ENCODE results near the gene SLC38A1.

DNA sequence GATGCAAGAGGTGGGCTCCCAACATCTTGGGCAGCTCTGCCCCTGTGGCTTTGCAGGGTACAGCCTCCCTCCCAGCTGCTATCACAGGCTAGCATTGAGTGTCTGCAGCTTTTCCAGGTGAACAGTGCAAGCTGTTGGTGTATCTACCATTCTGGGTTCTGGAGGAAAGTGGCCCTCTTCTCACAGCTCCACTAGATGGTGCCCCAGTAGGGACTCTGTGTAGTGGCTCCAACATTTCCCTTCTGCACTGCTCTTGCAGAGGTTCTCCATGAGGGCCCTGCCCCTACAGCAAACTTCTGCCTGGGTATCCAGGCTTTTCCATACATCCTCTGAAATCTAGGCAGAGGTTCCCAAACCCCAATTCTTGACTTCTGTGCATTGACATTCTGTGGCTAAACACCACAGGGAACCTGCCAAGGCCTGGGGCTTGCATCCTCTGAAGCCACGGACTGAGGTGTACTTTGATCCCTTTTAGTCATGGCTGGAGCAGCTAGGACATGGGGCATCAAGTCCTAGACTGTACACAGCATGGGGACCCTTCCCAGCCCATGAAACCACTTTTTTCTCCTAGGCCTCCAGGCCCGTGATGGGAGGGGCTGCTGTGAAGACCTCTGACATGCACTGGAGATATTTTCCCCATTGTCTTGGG is 24.0 kb upstream of the SLC38A1 start:
- TF ChIP-seq, protein P1, sequence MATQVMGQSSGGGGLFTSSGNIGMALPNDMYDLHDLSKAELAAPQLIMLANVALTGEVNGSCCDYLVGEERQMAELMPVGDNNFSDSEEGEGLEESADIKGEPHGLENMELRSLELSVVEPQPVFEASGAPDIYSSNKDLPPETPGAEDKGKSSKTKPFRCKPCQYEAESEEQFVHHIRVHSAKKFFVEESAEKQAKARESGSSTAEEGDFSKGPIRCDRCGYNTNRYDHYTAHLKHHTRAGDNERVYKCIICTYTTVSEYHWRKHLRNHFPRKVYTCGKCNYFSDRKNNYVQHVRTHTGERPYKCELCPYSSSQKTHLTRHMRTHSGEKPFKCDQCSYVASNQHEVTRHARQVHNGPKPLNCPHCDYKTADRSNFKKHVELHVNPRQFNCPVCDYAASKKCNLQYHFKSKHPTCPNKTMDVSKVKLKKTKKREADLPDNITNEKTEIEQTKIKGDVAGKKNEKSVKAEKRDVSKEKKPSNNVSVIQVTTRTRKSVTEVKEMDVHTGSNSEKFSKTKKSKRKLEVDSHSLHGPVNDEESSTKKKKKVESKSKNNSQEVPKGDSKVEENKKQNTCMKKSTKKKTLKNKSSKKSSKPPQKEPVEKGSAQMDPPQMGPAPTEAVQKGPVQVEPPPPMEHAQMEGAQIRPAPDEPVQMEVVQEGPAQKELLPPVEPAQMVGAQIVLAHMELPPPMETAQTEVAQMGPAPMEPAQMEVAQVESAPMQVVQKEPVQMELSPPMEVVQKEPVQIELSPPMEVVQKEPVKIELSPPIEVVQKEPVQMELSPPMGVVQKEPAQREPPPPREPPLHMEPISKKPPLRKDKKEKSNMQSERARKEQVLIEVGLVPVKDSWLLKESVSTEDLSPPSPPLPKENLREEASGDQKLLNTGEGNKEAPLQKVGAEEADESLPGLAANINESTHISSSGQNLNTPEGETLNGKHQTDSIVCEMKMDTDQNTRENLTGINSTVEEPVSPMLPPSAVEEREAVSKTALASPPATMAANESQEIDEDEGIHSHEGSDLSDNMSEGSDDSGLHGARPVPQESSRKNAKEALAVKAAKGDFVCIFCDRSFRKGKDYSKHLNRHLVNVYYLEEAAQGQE (IDR thresholded peaks at IDR 0.05; ENCODE audit: unreplicated experiment), result no peak
- TF ChIP-seq, protein P2, sequence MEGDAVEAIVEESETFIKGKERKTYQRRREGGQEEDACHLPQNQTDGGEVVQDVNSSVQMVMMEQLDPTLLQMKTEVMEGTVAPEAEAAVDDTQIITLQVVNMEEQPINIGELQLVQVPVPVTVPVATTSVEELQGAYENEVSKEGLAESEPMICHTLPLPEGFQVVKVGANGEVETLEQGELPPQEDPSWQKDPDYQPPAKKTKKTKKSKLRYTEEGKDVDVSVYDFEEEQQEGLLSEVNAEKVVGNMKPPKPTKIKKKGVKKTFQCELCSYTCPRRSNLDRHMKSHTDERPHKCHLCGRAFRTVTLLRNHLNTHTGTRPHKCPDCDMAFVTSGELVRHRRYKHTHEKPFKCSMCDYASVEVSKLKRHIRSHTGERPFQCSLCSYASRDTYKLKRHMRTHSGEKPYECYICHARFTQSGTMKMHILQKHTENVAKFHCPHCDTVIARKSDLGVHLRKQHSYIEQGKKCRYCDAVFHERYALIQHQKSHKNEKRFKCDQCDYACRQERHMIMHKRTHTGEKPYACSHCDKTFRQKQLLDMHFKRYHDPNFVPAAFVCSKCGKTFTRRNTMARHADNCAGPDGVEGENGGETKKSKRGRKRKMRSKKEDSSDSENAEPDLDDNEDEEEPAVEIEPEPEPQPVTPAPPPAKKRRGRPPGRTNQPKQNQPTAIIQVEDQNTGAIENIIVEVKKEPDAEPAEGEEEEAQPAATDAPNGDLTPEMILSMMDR (conservative IDR thresholded peaks at IDR 0.05; ENCODE audit: low read depth in 2 of 2), result 0 out of 4 replicates have a peak, but pooled peaks of 1 of the 2 experiments have one; percentile 18
- TF ChIP-seq EZH2phosphoT487 (IDR thresholded peaks at IDR 0.05; ENCODE audit: unreplicated experiment) (no peak), EZH2 (IDR thresholded peaks at IDR 0.05; ENCODE audit: low read depth, unreplicated experiment) (no peak), POLR2AphosphoS5 (IDR thresholded peaks at IDR 0.05; ENCODE audit: low read depth) (no peak), JUNB (IDR thresholded peaks at IDR 0.05; ENCODE audit: unreplicated experiment) (no peak)

Data from GM23338 (cell line).